ENCODE measurements around the gene RUFY2. TPM values are rescaled to one million over a fixed set of nuclear protein-coding genes. Genes with fewer than 3 reads are reported as not detected.
"Not testable (repeated sequence)": the region's sequence is repeated elsewhere in the genome, so short reads cannot be mapped to it uniquely, and the experiment has no call there.

RUFY2 gene
- total RNA-seq, 1 donor: 35.5 TPM

DNA sequence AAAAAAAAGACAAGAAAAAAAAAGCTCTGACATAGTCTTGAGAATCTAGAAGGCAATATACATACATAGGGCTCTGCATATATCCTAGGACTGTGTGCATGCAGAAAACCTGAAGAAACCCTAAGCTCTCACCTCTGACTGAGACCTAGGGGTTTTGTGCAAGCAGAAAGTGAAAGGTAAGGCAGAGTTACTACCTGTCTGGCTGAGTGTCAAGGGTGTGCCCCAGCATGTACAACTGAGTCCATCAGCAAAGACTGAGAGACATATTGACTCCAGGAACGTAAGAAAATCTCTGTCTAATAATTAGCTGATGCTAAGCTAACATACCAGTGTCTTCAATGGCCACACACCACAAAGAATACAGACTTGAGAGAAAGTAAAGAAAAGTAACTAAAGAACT is 91.5 kb downstream of the RUFY2 start:
- H4K20me1 ChIP-seq (ENCODE audit: insufficient read depth, low read length): no peaks in the 10 kb centered on the region
- H3K4me3 ChIP-seq (ENCODE audit: insufficient read depth, low read length): no peak overlapping the region
- no peaks in the 10 kb centered on the region for H3K27me3 ChIP-seq (ENCODE audit: insufficient read depth, low read length)
- no peak overlapping the region for H3K4me2 ChIP-seq (ENCODE audit: insufficient read depth, low read length)
- no peak overlapping the region for H3K27ac ChIP-seq (ENCODE audit: low read depth, low read length)
- TF ChIP-seq, protein P1, sequence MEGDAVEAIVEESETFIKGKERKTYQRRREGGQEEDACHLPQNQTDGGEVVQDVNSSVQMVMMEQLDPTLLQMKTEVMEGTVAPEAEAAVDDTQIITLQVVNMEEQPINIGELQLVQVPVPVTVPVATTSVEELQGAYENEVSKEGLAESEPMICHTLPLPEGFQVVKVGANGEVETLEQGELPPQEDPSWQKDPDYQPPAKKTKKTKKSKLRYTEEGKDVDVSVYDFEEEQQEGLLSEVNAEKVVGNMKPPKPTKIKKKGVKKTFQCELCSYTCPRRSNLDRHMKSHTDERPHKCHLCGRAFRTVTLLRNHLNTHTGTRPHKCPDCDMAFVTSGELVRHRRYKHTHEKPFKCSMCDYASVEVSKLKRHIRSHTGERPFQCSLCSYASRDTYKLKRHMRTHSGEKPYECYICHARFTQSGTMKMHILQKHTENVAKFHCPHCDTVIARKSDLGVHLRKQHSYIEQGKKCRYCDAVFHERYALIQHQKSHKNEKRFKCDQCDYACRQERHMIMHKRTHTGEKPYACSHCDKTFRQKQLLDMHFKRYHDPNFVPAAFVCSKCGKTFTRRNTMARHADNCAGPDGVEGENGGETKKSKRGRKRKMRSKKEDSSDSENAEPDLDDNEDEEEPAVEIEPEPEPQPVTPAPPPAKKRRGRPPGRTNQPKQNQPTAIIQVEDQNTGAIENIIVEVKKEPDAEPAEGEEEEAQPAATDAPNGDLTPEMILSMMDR (IDR thresholded peaks at IDR 0.05; ENCODE audit: extremely low read depth, low read depth, low read length): no peak
- DNase-seq (ENCODE audit: insufficient read length, low spot score, missing footprints): no peak
- no peaks in the 10 kb centered on the region for H3K4me1 ChIP-seq (ENCODE audit: insufficient read depth, low read length)
- H2AFZ ChIP-seq (ENCODE audit: low read length): no peak overlapping the region
- no peaks in the 10 kb centered on the region for H3K79me2 ChIP-seq (ENCODE audit: insufficient read depth, low read length)
- H3K36me3 ChIP-seq (ENCODE audit: insufficient read depth, low read length): no peaks in the 10 kb centered on the region
- no peaks in the 10 kb centered on the region for H3K9me3 ChIP-seq (ENCODE audit: low read depth, low read length)

DNA sequence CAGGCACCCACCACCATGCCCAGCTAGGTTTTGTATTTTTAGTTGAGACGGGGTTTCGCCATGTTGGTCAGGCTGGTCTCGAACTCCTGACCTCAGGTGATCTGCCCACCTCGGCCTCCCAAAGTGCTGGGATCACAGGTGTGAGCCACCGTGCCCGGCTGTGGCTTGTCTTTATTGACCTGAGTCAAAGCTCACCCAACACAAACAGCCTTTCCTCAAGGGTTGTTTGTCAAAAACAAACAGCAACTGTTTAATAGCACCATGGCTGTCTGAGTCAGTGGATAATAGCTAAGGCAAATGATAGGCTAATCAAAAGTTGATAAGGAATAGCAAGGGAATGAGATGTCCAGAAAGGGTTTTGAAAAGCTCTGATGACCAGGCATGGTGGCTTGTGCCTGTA is 92.1 kb downstream of the RUFY2 start:
- not testable (repeated sequence) for H3K36me3 ChIP-seq (ENCODE audit: insufficient read depth, low read length); H3K4me1 ChIP-seq (ENCODE audit: insufficient read depth, low read length); H3K27me3 ChIP-seq (ENCODE audit: insufficient read depth, low read length); DNase-seq (ENCODE audit: insufficient read length, low spot score, missing footprints); H2AFZ ChIP-seq (ENCODE audit: low read length); H3K9me3 ChIP-seq (ENCODE audit: low read depth, low read length); H3K27ac ChIP-seq (ENCODE audit: low read depth, low read length); H4K20me1 ChIP-seq (ENCODE audit: insufficient read depth, low read length); H3K79me2 ChIP-seq (ENCODE audit: insufficient read depth, low read length); H3K4me3 ChIP-seq (ENCODE audit: insufficient read depth, low read length); H3K4me2 ChIP-seq (ENCODE audit: insufficient read depth, low read length)

DNA sequence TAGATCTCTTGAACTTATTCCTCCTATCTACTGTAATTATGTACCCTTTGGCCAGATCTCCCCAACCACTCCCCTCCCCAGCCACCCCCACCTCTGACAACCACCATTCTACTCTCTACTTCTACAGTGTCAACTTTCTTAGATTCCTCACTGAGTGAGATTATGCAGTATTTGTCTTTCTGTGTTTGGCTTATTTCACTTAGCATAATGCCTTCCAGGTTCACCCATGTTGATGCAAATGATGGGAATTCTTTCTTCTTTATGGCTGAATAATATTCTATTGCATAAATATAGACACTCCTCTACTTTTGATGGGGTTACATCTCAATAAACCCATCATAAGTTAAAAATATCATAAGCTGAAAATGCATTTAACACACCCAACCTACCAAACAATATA is 96.5 kb downstream of the RUFY2 start:
- H3K4me1 ChIP-seq (ENCODE audit: insufficient read depth, low read length): no peaks in the 10 kb centered on the region
- no peak overlapping the region for H2AFZ ChIP-seq (ENCODE audit: low read length)
- H3K4me3 ChIP-seq (ENCODE audit: insufficient read depth, low read length): no peak overlapping the region
- no peaks in the 10 kb centered on the region for H4K20me1 ChIP-seq (ENCODE audit: insufficient read depth, low read length)
- no peaks in the 10 kb centered on the region for H3K79me2 ChIP-seq (ENCODE audit: insufficient read depth, low read length)
- TF ChIP-seq, protein P1 (IDR thresholded peaks at IDR 0.05; ENCODE audit: extremely low read depth, low read depth, low read length): no peak
- no peak for DNase-seq (ENCODE audit: insufficient read length, low spot score, missing footprints)
- H3K36me3 ChIP-seq (ENCODE audit: insufficient read depth, low read length): no peaks in the 10 kb centered on the region
- H3K27ac ChIP-seq (ENCODE audit: low read depth, low read length): no peak overlapping the region
- no peak overlapping the region for H3K4me2 ChIP-seq (ENCODE audit: insufficient read depth, low read length)
- H3K27me3 ChIP-seq (ENCODE audit: insufficient read depth, low read length): no peaks in the 10 kb centered on the region
- H3K9me3 ChIP-seq (ENCODE audit: low read depth, low read length): no peaks in the 10 kb centered on the region

DNA sequence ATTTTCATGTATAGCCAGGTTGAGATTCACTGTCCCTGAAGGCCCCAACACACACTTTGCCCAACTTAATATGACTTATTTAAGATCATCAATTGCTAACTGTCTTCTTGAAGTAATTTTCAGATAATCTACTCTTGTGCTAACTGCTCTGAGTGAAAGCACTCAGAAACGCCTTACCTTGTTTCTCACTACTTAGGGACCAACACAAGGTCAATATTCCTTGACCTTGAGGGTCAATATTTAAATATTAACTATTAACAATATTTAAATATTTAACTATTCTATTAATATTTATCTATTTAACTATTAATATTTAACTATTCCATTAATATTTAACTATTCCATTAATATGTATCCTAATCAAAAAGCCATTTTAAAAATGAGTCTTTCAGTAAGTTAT is 101.2 kb downstream of the RUFY2 start:
- Histone ChIP-seq H3K79me2 (ENCODE audit: insufficient read depth, low read length) (no peaks in the 10 kb centered on the region), H3K36me3 (ENCODE audit: insufficient read depth, low read length) (no peaks in the 10 kb centered on the region), H4K20me1 (ENCODE audit: insufficient read depth, low read length) (no peaks in the 10 kb centered on the region), H3K4me1 (ENCODE audit: insufficient read depth, low read length) (no peaks in the 10 kb centered on the region), H3K27ac (ENCODE audit: low read depth, low read length) (no peak overlapping the region), H3K9me3 (ENCODE audit: low read depth, low read length) (no peaks in the 10 kb centered on the region), H2AFZ (ENCODE audit: low read length) (no peak overlapping the region), H3K4me2 (ENCODE audit: insufficient read depth, low read length) (no peak overlapping the region), H3K27me3 (ENCODE audit: insufficient read depth, low read length) (no peaks in the 10 kb centered on the region), H3K4me3 (ENCODE audit: insufficient read depth, low read length) (no peak overlapping the region)
- no peak for DNase-seq (ENCODE audit: insufficient read length, low spot score, missing footprints)
- TF ChIP-seq, protein P1 (IDR thresholded peaks at IDR 0.05; ENCODE audit: extremely low read depth, low read depth, low read length): no peak
